Psoas muscle (tissue), 8 donors: ENCODE data around the gene PITPNC1. TPM values are rescaled to one million over a fixed set of nuclear protein-coding genes. Genes with fewer than 3 reads are reported as not detected.

Source experiments
- ATAC-seq, 4 donors: fragments of 200-7000 bp; cut with Tn5 transposase; one replicate each; pipeline ENCODE4 v1.9.1; 2020; ENCODE audit warnings: moderate library complexity in 3 of 4, mild to moderate bottlenecking in 2 of 4
- DNase-seq, 2 donors: peaks; one replicate each; pipeline ENCODE4 v3.0.0-alpha.2; 2020
- H3K27ac ChIP-seq: fragments of 200-600 bp; one replicate; pipeline ENCODE4 v1.8.0; 2022
- H3K27me3 ChIP-seq, 3 donors: fragments of 200-600 bp in 1 of 3; one replicate each; pipeline versions ENCODE4 v1.6.1 to v1.8.0; 2013 to 2022; ENCODE audit warnings: low read length in 2 of 3, mild to moderate bottlenecking in 2 of 3, moderate library complexity in 1 of 3; ENCODE audit not compliant: insufficient read depth in 3 of 3
- H3K36me3 ChIP-seq, 2 donors: fragments of 200-600 bp in 1 of 2; one replicate each; pipeline versions ENCODE4 v1.6.1 to v1.8.0; 2013 to 2022; ENCODE audit warnings: low read depth in 1 of 2, mild to moderate bottlenecking in 1 of 2, moderate library complexity in 1 of 2; ENCODE audit not compliant: insufficient read depth in 1 of 2
- H3K4me1 ChIP-seq: fragments of 200-600 bp; one replicate; pipeline ENCODE4 v1.8.0; 2022
- H3K4me3 ChIP-seq: fragments of 200-600 bp; one replicate; pipeline ENCODE4 v1.8.0; 2022; ENCODE audit warnings: mild to moderate bottlenecking
- H3K9me3 ChIP-seq: fragments of 200-600 bp; one replicate; pipeline ENCODE4 v1.8.0; 2022
- CTCF ChIP-seq: fragments of 200-600 bp; IDR thresholded peaks from one replicate; pipeline ENCODE4 v1.8.0; 2022; ENCODE audit warnings: antibody characterized with exemption
- WGBS, 3 donors: extraction: QIAGEN DNeasy Blood & Tissue Kit; methylation state at CpG; one replicate each; pipeline versions ENCODE4 v1.1.6 to v1.1.7; 2013; 5-methylcytosine and 5-hydroxymethylcytosine counted together
- intact Hi-C, 2 donors: fragments of 100-400 bp; cut with DNase I; formaldehyde crosslinking; loops; one replicate each; pipeline versions ENCODE4 v1.11.0 to v1.14.2; 2022
- polyA plus RNA-seq, 3 donors: library from polyadenylated mRNA; stranded (reverse); fragments of 200-250 nt; gene quantifications; one replicate each; pipeline ENCODE4 v1.2.3, GENCODE V29; 2013
- total RNA-seq, 4 donors: library from RNA; stranded (reverse); fragmentation: NEBNext Ultra II Directional in 2 of 4; extraction: Animal tissue kit (Norgen Biotek cat#: 25700) in 2 of 4; gene quantifications; one replicate each; pipeline versions ENCODE4 v1.2.1 to v1.2.4, GENCODE V29; 2021 to 2023
- donor health status: healthy with polysubstance abuse.
- donor health status: DM: no; HTN: no; CAD: no; lungs with moderate emphysema.
- donor health status: Bipolar disorder and iron deficiency.
- donor health status: healthy.
- donor health status: DM: yes; HTN: yes; CAD: no.
- donor health status: DM: no; HTN: no; CAD: no.
- donor health status: DM: no; HTN: no; CAD: no.
- donor health status: DM: yes; HTN: yes; CAD: no.

PITPNC1 gene
- total and polyA plus RNA-seq, 7 donors, result 4.4 to 54.7 (median 6.6) TPM

- Histone ChIP-seq H3K4me3 (no peak overlapping the region), H3K27me3 (no peaks in the 10 kb centered on the region), H3K9me3 (no peaks in the 10 kb centered on the region), H3K27ac (no peak overlapping the region), H3K36me3 (no peaks in the 10 kb centered on the region), H3K4me1 (no peaks in the 10 kb centered on the region)
- intact Hi-C loops, result no loop called here
- WGBS, 3 donors, result 74 to 84% (median 81%) methylated on average over 4 of the region's 4 CpGs
- TF ChIP-seq CTCF, result no peak
- no peak for DNase-seq
- no peak for ATAC-seq
Measured at GRCh38 chr17:67466251-67466796, 89.2 kb downstream of the PITPNC1 start.

- H3K4me3 ChIP-seq, result no peak overlapping the region
- 53 to 71% (median 56%) methylated on average over 8 of the region's 8 CpGs for WGBS, 3 donors
- no peaks in the 10 kb centered on the region for H3K9me3 ChIP-seq
- intact Hi-C loops, result no loop called here
- H3K27me3 ChIP-seq, result no peaks in the 10 kb centered on the region
- TF ChIP-seq CTCF, result no peak
- no peak for DNase-seq
- H3K36me3 ChIP-seq, result no peaks in the 10 kb centered on the region
- ATAC-seq, result no peak
- no peaks in the 10 kb centered on the region for H3K4me1 ChIP-seq
- H3K27ac ChIP-seq, result no peak overlapping the region
Measured at GRCh38 chr17:67467500-67468455, 90.7 kb downstream of the PITPNC1 start.

- Histone ChIP-seq H3K27me3 (no peaks in the 10 kb centered on the region), H3K36me3 (no peaks in the 10 kb centered on the region), H3K27ac (peak overlapping the region; percentile 50), H3K4me3 (no peak overlapping the region), H3K4me1 (no peaks in the 10 kb centered on the region), H3K9me3 (no peaks in the 10 kb centered on the region)
- WGBS, 3 donors, result 23 to 54% (median 45%) methylated on average over 13 of the region's 13 CpGs
- intact Hi-C loops, result no loop called here
- DNase-seq (no peak), ATAC-seq (no peak)
- no peak for TF ChIP-seq CTCF
Measured at GRCh38 chr17:67469208-67469980, 92.3 kb downstream of the PITPNC1 start.

- H3K4me1 ChIP-seq, result peaks cover 8% of the 10 kb centered on the region
- WGBS, 3 donors, result 93 to 100% (median 100%) methylated on average over 1 of the region's 1 CpG
Measured at GRCh38 chr17:67470163-67470562, 93.1 kb downstream of the PITPNC1 start.

More at GRCh38 chr17:67470163-67470562, 93.1 kb downstream of the PITPNC1 start:
- DNase-seq (no peak), ATAC-seq (no peak)
- Histone ChIP-seq H3K27me3 (no peaks in the 10 kb centered on the region), H3K9me3 (no peaks in the 10 kb centered on the region), H3K27ac (no peak overlapping the region), H3K36me3 (no peaks in the 10 kb centered on the region), H3K4me3 (no peak overlapping the region)
- no peak for TF ChIP-seq CTCF
- intact Hi-C loops, result loop anchor here in 1 of 2 donors (10.0 kb wide), 1 partner anchor 215 kb away; no protein-coding TSS in a partner anchor
